OCI-LY1 (cell line): ENCODE results near the gene IFT172.

Experiments used
- H2AFZ ChIP-seq: fragments of 200-600 bp; sonication (generic), shearing (Covaris generic); 2 replicates; pipeline ENCODE4 v1.6.0; 2014; ENCODE audit warnings: antibody characterized with exemption, mild to moderate bottlenecking, low read length
- H3F3A ChIP-seq: fragments of 200-600 bp; sonication (generic), shearing (Covaris generic); 2 replicates; pipeline ENCODE4 v1.6.0; 2014; ENCODE audit warnings: mild to moderate bottlenecking, antibody characterized with exemption, low read length, moderate library complexity; ENCODE audit not compliant: insufficient read depth
- H3K27ac ChIP-seq: fragments of 200-600 bp; sonication (generic); 2 replicates; pipeline ENCODE4 v1.5.1; 2014; ENCODE audit warnings: low read length, mixed run types, mild to moderate bottlenecking, low read depth; ENCODE audit not compliant: poor library complexity, severe bottlenecking
- H3K27me3 ChIP-seq: fragments of 200-600 bp; sonication (generic); 2 replicates; pipeline ENCODE4 v1.6.0; 2014; ENCODE audit warnings: antibody characterized with exemption, mild to moderate bottlenecking, low read length, moderate library complexity; ENCODE audit not compliant: insufficient read depth
- H3K36me3 ChIP-seq: fragments of 200-600 bp; sonication (generic); 2 replicates; pipeline ENCODE4 v1.6.1; 2014; ENCODE audit warnings: mild to moderate bottlenecking, antibody characterized with exemption, low read length, moderate library complexity, mixed read lengths; ENCODE audit not compliant: insufficient read depth
- H3K4me1 ChIP-seq: fragments of 200-600 bp; sonication (generic); 2 replicates; pipeline ENCODE4 v1.5.1; 2014; ENCODE audit warnings: mild to moderate bottlenecking, low read length, moderate library complexity; ENCODE audit not compliant: insufficient read depth, severe bottlenecking
- H3K4me2 ChIP-seq: fragments of 200-600 bp; sonication (generic), shearing (Covaris generic); 2 replicates; pipeline ENCODE4 v1.6.1; 2014; ENCODE audit warnings: low read length
- H3K4me3 ChIP-seq: fragments of 200-600 bp; sonication (generic); 2 replicates; pipeline ENCODE4 v1.5.1; 2014; ENCODE audit warnings: low read length, low read depth, mild to moderate bottlenecking, mixed read lengths; ENCODE audit not compliant: poor library complexity, severe bottlenecking
- H3K79me2 ChIP-seq: fragments of 200-600 bp; shearing (Covaris generic); 2 replicates; pipeline ENCODE4 v1.6.1; 2016; ENCODE audit warnings: mixed run types, low read length, mixed read lengths; ENCODE audit not compliant: insufficient read depth
- H3K9ac ChIP-seq: fragments of 200-600 bp; sonication (generic), shearing (Covaris generic); 2 replicates; pipeline ENCODE4 v1.6.1; 2014; ENCODE audit warnings: mild to moderate bottlenecking, low read length, mixed read lengths
- H3K9me2 ChIP-seq: fragments of 200-600 bp; sonication (generic), shearing (Covaris generic); 2 replicates; pipeline ENCODE4 v1.6.1; 2014; ENCODE audit warnings: low read depth, mild to moderate bottlenecking, low read length, mixed read lengths
- H3K9me3 ChIP-seq: fragments of 200-600 bp; shearing (Covaris generic); 2 replicates; pipeline ENCODE4 v1.6.1; 2014; ENCODE audit warnings: low read length, mixed read lengths
- H4K20me1 ChIP-seq: fragments of 200-600 bp; sonication (generic), shearing (Covaris generic); 2 replicates; pipeline ENCODE4 v1.6.0; 2016; ENCODE audit warnings: mild to moderate bottlenecking, low read length; ENCODE audit not compliant: insufficient read depth
- EZH2 ChIP-seq: fragments of 200-600 bp; sonication (generic), shearing (Covaris generic); IDR thresholded peaks from 2 replicates; pipeline ENCODE4 v1.8.0; 2017; ENCODE audit warnings: borderline replicate concordance, mixed run types, mild to moderate bottlenecking, antibody characterized with exemption, low read length, moderate library complexity, mixed read lengths
- TF ChIP-seq, protein P1 (sequence below): fragments of 200-600 bp; sonication (generic), shearing (Covaris generic); IDR thresholded peaks from 2 replicates; pipeline ENCODE4 v1.5.1; 2017; ENCODE audit warnings: mild to moderate bottlenecking, antibody characterized with exemption, low read length, moderate library complexity, mixed read lengths

IFT172 gene

DNA sequence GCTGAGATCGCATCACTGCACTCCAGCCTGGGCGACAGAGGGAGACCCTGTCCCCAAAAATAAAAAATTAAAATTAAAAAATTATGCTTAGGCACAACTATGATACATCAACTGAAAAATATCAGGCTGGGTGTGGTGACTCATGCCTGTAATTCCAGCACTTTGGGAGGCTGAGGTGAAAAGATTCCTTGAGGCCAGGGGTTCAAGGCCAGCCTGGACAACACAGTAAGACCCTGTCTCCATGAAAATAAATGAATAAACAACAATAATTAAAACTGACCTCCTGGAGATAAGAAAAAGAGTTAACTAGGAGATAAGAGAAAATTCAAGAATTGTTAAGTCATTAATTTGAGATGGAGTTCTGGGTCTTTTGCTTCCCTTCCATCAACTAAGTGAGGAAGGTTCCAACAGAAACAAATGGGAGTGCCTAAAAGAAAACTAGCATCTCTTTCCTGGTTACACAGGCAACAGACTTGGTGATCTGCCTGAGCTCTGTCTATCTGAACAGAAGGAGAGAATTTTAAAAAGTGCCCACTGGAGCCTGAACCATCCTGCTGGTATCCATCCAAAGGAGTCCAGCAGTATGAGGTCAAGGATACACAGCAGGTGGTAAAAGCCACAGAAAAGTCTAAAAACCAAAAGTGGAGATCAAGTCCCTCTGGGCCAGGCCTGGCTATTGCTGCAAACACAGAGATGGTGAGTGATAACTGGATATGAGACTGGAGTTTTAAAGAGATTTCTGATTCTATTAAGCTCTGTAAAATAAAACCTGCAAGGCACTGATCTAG is 89.0 kb downstream of the IFT172 start:
- H3K9me2 ChIP-seq = no peaks in the 10 kb centered on the region
- TF ChIP-seq, protein P1, sequence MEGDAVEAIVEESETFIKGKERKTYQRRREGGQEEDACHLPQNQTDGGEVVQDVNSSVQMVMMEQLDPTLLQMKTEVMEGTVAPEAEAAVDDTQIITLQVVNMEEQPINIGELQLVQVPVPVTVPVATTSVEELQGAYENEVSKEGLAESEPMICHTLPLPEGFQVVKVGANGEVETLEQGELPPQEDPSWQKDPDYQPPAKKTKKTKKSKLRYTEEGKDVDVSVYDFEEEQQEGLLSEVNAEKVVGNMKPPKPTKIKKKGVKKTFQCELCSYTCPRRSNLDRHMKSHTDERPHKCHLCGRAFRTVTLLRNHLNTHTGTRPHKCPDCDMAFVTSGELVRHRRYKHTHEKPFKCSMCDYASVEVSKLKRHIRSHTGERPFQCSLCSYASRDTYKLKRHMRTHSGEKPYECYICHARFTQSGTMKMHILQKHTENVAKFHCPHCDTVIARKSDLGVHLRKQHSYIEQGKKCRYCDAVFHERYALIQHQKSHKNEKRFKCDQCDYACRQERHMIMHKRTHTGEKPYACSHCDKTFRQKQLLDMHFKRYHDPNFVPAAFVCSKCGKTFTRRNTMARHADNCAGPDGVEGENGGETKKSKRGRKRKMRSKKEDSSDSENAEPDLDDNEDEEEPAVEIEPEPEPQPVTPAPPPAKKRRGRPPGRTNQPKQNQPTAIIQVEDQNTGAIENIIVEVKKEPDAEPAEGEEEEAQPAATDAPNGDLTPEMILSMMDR = no peak
- no peak for TF ChIP-seq EZH2
- no peak overlapping the region for H3K27ac ChIP-seq
- H4K20me1 ChIP-seq = no peaks in the 10 kb centered on the region
- no peak overlapping the region for H2AFZ ChIP-seq
- H3K4me1 ChIP-seq = no peaks in the 10 kb centered on the region
- H3K9ac ChIP-seq = no peak overlapping the region
- H3K4me2 ChIP-seq = no peak overlapping the region
- no peaks in the 10 kb centered on the region for H3K9me3 ChIP-seq
- no peaks in the 10 kb centered on the region for H3F3A ChIP-seq
- peaks cover 69% of the 10 kb centered on the region for H3K36me3 ChIP-seq
- peaks cover 97% of the 10 kb centered on the region for H3K79me2 ChIP-seq
- H3K4me3 ChIP-seq = no peak overlapping the region
- no peaks in the 10 kb centered on the region for H3K27me3 ChIP-seq

GRCh38 chr2:27398962-27399361 is 90.6 kb downstream of the IFT172 start:
- H3K27ac ChIP-seq = no peak overlapping the region

More at GRCh38 chr2:27398962-27399361, 90.6 kb downstream of the IFT172 start:
- Histone ChIP-seq H3K79me2 (peaks cover 97% of the 10 kb centered on the region), H2AFZ (no peak overlapping the region), H3K9me2 (no peaks in the 10 kb centered on the region), H4K20me1 (no peaks in the 10 kb centered on the region), H3K4me3 (no peak overlapping the region), H3K4me2 (no peak overlapping the region), H3K27me3 (no peaks in the 10 kb centered on the region), H3K9me3 (no peaks in the 10 kb centered on the region), H3F3A (no peaks in the 10 kb centered on the region), H3K4me1 (no peaks in the 10 kb centered on the region), H3K36me3 (peaks cover 57% of the 10 kb centered on the region), H3K9ac (no peak overlapping the region)
- no peak for TF ChIP-seq EZH2
- TF ChIP-seq, protein P1 = no peak
